AG04450 (cell line): ENCODE results near the gene GALNT9. TPM values are rescaled to one million over a fixed set of nuclear protein-coding genes. Genes with fewer than 3 reads are reported as not detected.

Experiments used
- CTCF ChIA-PET: fragments of 300-600, 350-600 bp; formaldehyde crosslinking; extraction: SDS; loops from one replicate; lab custom pipeline; 2022; ENCODE audit warnings: antibody characterized with exemption, inconsistent platforms; lab: Charles Lee
- POLR2A ChIA-PET: fragments of 350-600 bp; formaldehyde crosslinking; extraction: SDS; loops from one replicate; lab custom pipeline; 2021; ENCODE audit warnings: antibody characterized with exemption, inconsistent platforms; lab: Yijun Ruan, JAX
- DNase-seq: peaks from one replicate; pipeline ENCODE4 v3.0.0-alpha.2; 2011; ENCODE audit warnings: low read depth, low spot score
- H3K27ac ChIP-seq: one replicate; pipeline ENCODE4 v1.5.1; 2012; ENCODE audit warnings: low read depth, low read length, control low read depth
- H3K27me3 ChIP-seq: one replicate; pipeline ENCODE4 v1.6.0; 2012; ENCODE audit warnings: low read length; ENCODE audit not compliant: control insufficient read depth, insufficient read depth
- H3K4me3 ChIP-seq: 2 replicates; pipeline ENCODE4 v1.5.1; 2011; ENCODE audit warnings: mild to moderate bottlenecking, low read depth, low read length, control low read depth
- H3K9me3 ChIP-seq: 2 replicates; pipeline ENCODE4 v1.5.1; 2012; ENCODE audit warnings: low read length; ENCODE audit not compliant: control insufficient read depth, insufficient read depth
- polyA plus RNA-seq: library from polyadenylated mRNA; depleted of rRNA; stranded (reverse); fragments of >200 nt; gene quantifications from 2 replicates; pipeline ENCODE4 v1.2.3, GENCODE V29; 2011
- TF ChIP-seq, protein P1 (sequence below): IDR thresholded peaks from 2 replicates; pipeline ENCODE4 v1.5.1; 2011; ENCODE audit warnings: low read depth, low read length, control low read depth, inconsistent platforms

The GALNT9 gene
- polyA plus RNA-seq, 1 experiment: not detected

- H3K27ac ChIP-seq: no peak overlapping the region
- H3K4me3 ChIP-seq: no peak overlapping the region
- ChIA-PET POLR2A (no interaction called here), CTCF (no interaction called here)
- no peak for DNase-seq
- H3K27me3 ChIP-seq: peaks cover 36% of the 10 kb centered on the region
- H3K9me3 ChIP-seq: peaks cover 20% of the 10 kb centered on the region
- TF ChIP-seq, protein P1, sequence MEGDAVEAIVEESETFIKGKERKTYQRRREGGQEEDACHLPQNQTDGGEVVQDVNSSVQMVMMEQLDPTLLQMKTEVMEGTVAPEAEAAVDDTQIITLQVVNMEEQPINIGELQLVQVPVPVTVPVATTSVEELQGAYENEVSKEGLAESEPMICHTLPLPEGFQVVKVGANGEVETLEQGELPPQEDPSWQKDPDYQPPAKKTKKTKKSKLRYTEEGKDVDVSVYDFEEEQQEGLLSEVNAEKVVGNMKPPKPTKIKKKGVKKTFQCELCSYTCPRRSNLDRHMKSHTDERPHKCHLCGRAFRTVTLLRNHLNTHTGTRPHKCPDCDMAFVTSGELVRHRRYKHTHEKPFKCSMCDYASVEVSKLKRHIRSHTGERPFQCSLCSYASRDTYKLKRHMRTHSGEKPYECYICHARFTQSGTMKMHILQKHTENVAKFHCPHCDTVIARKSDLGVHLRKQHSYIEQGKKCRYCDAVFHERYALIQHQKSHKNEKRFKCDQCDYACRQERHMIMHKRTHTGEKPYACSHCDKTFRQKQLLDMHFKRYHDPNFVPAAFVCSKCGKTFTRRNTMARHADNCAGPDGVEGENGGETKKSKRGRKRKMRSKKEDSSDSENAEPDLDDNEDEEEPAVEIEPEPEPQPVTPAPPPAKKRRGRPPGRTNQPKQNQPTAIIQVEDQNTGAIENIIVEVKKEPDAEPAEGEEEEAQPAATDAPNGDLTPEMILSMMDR: no peak
Measured at GRCh38 chr12:132185705-132186104, 143.7 kb downstream of the GALNT9 start.

GRCh38 chr12:132182711-132183365, 146.6 kb downstream of the GALNT9 start:
- TF ChIP-seq, protein P1: no peak
- no peak overlapping the region for H3K4me3 ChIP-seq
- H3K27ac ChIP-seq: no peak overlapping the region
- peaks cover 46% of the 10 kb centered on the region for H3K27me3 ChIP-seq
- no peak for DNase-seq
- CTCF ChIA-PET: no interaction called here
- POLR2A ChIA-PET: no interaction called here
- H3K9me3 ChIP-seq: peaks cover 25% of the 10 kb centered on the region

- no peak for DNase-seq
- Histone ChIP-seq H3K4me3 (no peak overlapping the region), H3K27ac (no peak overlapping the region), H3K9me3 (peaks cover 25% of the 10 kb centered on the region), H3K27me3 (peaks cover 44% of the 10 kb centered on the region)
- ChIA-PET POLR2A (no interaction called here), CTCF (no interaction called here)
- TF ChIP-seq, protein P1: no peak
Measured at GRCh38 chr12:132182206-132182710, 147.1 kb downstream of the GALNT9 start.

- Histone ChIP-seq H3K9me3 (peaks cover 25% of the 10 kb centered on the region), H3K27ac (no peak overlapping the region), H3K4me3 (no peak overlapping the region), H3K27me3 (peaks cover 49% of the 10 kb centered on the region)
- TF ChIP-seq, protein P1: no peak
- ChIA-PET POLR2A (no interaction called here), CTCF (no interaction called here)
- DNase-seq: no peak
Measured at GRCh38 chr12:132181570-132182200, 147.7 kb downstream of the GALNT9 start.
